ENCODE measurements around the gene L3MBTL4. TPM values are rescaled to one million over a fixed set of nuclear protein-coding genes. Genes with fewer than 3 reads are reported as not detected.

L3MBTL4 gene
- total RNA-seq, 3 donors from 2014 or later = 4.9 to 13.9 (median 5.4) TPM

- no peaks in the 10 kb centered on the region for H3K9me3 ChIP-seq
- no peak overlapping the region for H3K4me3 ChIP-seq
- no peaks in the 10 kb centered on the region for H3K36me3 ChIP-seq (ENCODE audit: low read depth)
- no peak for TF ChIP-seq CTCF (IDR thresholded peaks at IDR 0.05)
- ATAC-seq (no peak), DNase-seq (no peak)
- intact Hi-C loops (cut with DNase I, micrococcal nuclease) = no loop called here
- no peaks in the 10 kb centered on the region for H3K4me1 ChIP-seq (ENCODE audit: low read depth)
Observed at GRCh38 chr18:5918205-5918858, 496.4 kb downstream of the L3MBTL4 start.

- intact Hi-C loops (cut with DNase I, micrococcal nuclease) = no loop called here
- Histone ChIP-seq H3K9me3 (no peaks in the 10 kb centered on the region), H3K4me1 (ENCODE audit: low read depth) (no peaks in the 10 kb centered on the region), H3K36me3 (ENCODE audit: low read depth) (no peaks in the 10 kb centered on the region), H3K4me3 (no peak overlapping the region)
- no peak for DNase-seq
- no peak for ATAC-seq
- no peak for TF ChIP-seq CTCF (IDR thresholded peaks at IDR 0.05)
Observed at GRCh38 chr18:5914951-5915350, 499.8 kb downstream of the L3MBTL4 start.

GRCh38 chr18:5914016-5914415, 500.7 kb downstream of the L3MBTL4 start:
- Histone ChIP-seq H3K36me3 (ENCODE audit: low read depth) (no peaks in the 10 kb centered on the region), H3K9me3 (no peaks in the 10 kb centered on the region), H3K4me3 (no peak overlapping the region), H3K4me1 (ENCODE audit: low read depth) (no peaks in the 10 kb centered on the region)
- TF ChIP-seq CTCF (IDR thresholded peaks at IDR 0.05) = no peak
- ATAC-seq = no peak
- DNase-seq = no peak
- intact Hi-C loops (cut with DNase I, micrococcal nuclease) = no loop called here

- H3K4me1 ChIP-seq (ENCODE audit: low read depth) = no peaks in the 10 kb centered on the region
- intact Hi-C loops (cut with DNase I, micrococcal nuclease) = no loop called here
- H3K36me3 ChIP-seq (ENCODE audit: low read depth) = no peaks in the 10 kb centered on the region
- TF ChIP-seq CTCF (IDR thresholded peaks at IDR 0.05) = no peak
- no peak overlapping the region for H3K4me3 ChIP-seq
- H3K9me3 ChIP-seq = no peaks in the 10 kb centered on the region
- ATAC-seq (no peak), DNase-seq (no peak)
Observed at GRCh38 chr18:5912566-5912965, 502.1 kb downstream of the L3MBTL4 start.

GRCh38 chr18:5909125-5909524, 505.6 kb downstream of the L3MBTL4 start:
- ATAC-seq = no peak
- Histone ChIP-seq H3K36me3 (ENCODE audit: low read depth) (no peaks in the 10 kb centered on the region), H3K4me1 (ENCODE audit: low read depth) (no peaks in the 10 kb centered on the region), H3K4me3 (no peak overlapping the region), H3K9me3 (no peaks in the 10 kb centered on the region)
- intact Hi-C loops (cut with DNase I, micrococcal nuclease) = no loop called here
- DNase-seq = no peak
- TF ChIP-seq CTCF (IDR thresholded peaks at IDR 0.05) = no peak

Small RNA genes lying within 50 kb of the gene (microRNA-seq; reads per million reads assigned to microRNA genes)
- gene MIR4317 = not detected

Data from mucosa of descending colon (tissue), 3 donors.